Endodermal cell (in vitro differentiated cells): ENCODE measurements around the gene DOCK4. TPM values are rescaled to one million over a fixed set of nuclear protein-coding genes. Genes with fewer than 3 reads are reported as not detected.

Experiments used
- DNase-seq: peaks from one replicate; pipeline ENCODE4 v3.0.0-alpha.2; 2017
- H3K27ac ChIP-seq: 2 replicates; pipeline ENCODE4 v1.5.1; 2013; ENCODE audit warnings: mild to moderate bottlenecking, low read depth, low read length, moderate library complexity
- H3K27me3 ChIP-seq: 2 replicates; pipeline ENCODE4 v1.6.1; 2013; ENCODE audit warnings: mild to moderate bottlenecking, low read length, moderate library complexity; ENCODE audit not compliant: insufficient read depth, control insufficient read depth, poor library complexity, severe bottlenecking
- H3K36me3 ChIP-seq: 2 replicates; pipeline ENCODE4 v1.7.0; 2013; ENCODE audit warnings: mild to moderate bottlenecking, low read length, moderate library complexity; ENCODE audit not compliant: control insufficient read depth, insufficient read depth
- H3K4me1 ChIP-seq: one replicate; pipeline ENCODE4 v1.7.0; 2013; ENCODE audit warnings: low read length; ENCODE audit not compliant: control insufficient read depth, insufficient read depth
- H3K4me3 ChIP-seq: 2 replicates; pipeline ENCODE4 v1.5.1; 2013; ENCODE audit warnings: mild to moderate bottlenecking, low read length, moderate library complexity
- H3K9ac ChIP-seq: 2 replicates; pipeline ENCODE4 v1.6.1; 2013; ENCODE audit warnings: mild to moderate bottlenecking, low read length, moderate library complexity; ENCODE audit not compliant: poor library complexity, severe bottlenecking; ENCODE audit errors: extremely low read depth
- H3K9me3 ChIP-seq: 2 replicates; pipeline ENCODE4 v1.6.1; 2013; ENCODE audit warnings: mild to moderate bottlenecking, low read length, moderate library complexity; ENCODE audit not compliant: control insufficient read depth
- H3K27ac Mint-ChIP-seq: 2 replicates; pipeline ENCODE4 v1.8.0; 2020; ENCODE audit warnings: mixed read lengths
- H3K27me3 Mint-ChIP-seq: 2 replicates; pipeline ENCODE4 v1.8.0; 2021; ENCODE audit warnings: mild to moderate bottlenecking, mixed read lengths; ENCODE audit not compliant: insufficient read depth
- H3K36me3 Mint-ChIP-seq: 2 replicates; pipeline ENCODE4 v1.8.0; 2020; ENCODE audit warnings: low read depth, mixed read lengths
- H3K4me1 Mint-ChIP-seq: 2 replicates; pipeline ENCODE4 v1.8.0; 2020; ENCODE audit warnings: mixed read lengths
- H3K4me3 Mint-ChIP-seq: 2 replicates; pipeline ENCODE4 v1.8.0; 2020; ENCODE audit warnings: mild to moderate bottlenecking, moderate library complexity, mixed read lengths
- H3K9me3 Mint-ChIP-seq: 2 replicates; pipeline ENCODE4 v1.8.0; 2020; ENCODE audit warnings: mild to moderate bottlenecking, mixed read lengths
- CTCF ChIP-seq: fragments of 200-600 bp; sonication (generic); conservative IDR thresholded peaks from 2 replicates; pipeline ENCODE4 v1.5.0; 2021; ENCODE audit warnings: antibody characterized with exemption, mild to moderate bottlenecking
- WGBS, 2 experiments: methylation state at CpG; one replicate each; pipeline versions ENCODE4 v1.1.5 to v1.1.7; 2013; ENCODE audit warnings: missing lambda C conversion rate in 2 of 2, mixed read lengths in 1 of 2; ENCODE audit not compliant: insufficient coverage in 1 of 2, insufficient read length in 1 of 2; 5-methylcytosine and 5-hydroxymethylcytosine counted together
- long read RNA-seq, 4 experiments: library from polyadenylated mRNA in 2 of 4; library from RNA in 1 of 4; library from capped mRNA in 1 of 4; stranded (forward) in 3 of 4; unstranded in 1 of 4; transcript quantifications; one replicate each; pipeline ENCODE4 v2.0.0, GENCODE V29; 2020 to 2021; ENCODE audit warnings: inconsistent platforms in 1 of 4
- polyA plus RNA-seq, 2 experiments: library from polyadenylated mRNA; stranded (reverse); fragments of 50-300 nt; gene quantifications; one replicate each; pipeline ENCODE4 v1.2.3, GENCODE V29; 2013
- total RNA-seq, 2 donors: library from RNA; stranded (reverse); fragmentation: NEBNext Ultra II Directional in 1 of 2; extraction: Animal tissue kit (Norgen Biotek cat#: 25700) in 1 of 2; gene quantifications; 2 replicates in 1 of 2; 3 replicates in 1 of 2; pipeline ENCODE4 v1.2.1, GENCODE V29; 2021

The DOCK4 gene
- total RNA-seq = 10 to 100 TPM; 11.2 to 15.3 TPM
- 23.2 TPM for polyA plus RNA-seq (2013, experiment 1 of 2)
- 25.1 TPM for polyA plus RNA-seq (2013, experiment 2 of 2)
- long read RNA-seq, experiment 1, partial matches to known transcripts = 0 of 2 reads
- long read RNA-seq, experiment 1, other reads (novel, unspliced or antisense) = 2 of 2 reads
- long read RNA-seq, experiment 2, partial matches to known transcripts = 5 of 8 reads
- long read RNA-seq, experiment 2, other reads (novel, unspliced or antisense) = 3 of 8 reads
- long read RNA-seq, experiment 3, partial matches to known transcripts = 6 of 14 reads
- long read RNA-seq, experiment 3, other reads (novel, unspliced or antisense) = 8 of 14 reads
- long read RNA-seq, experiment 4, partial matches to known transcripts = 0 of 2 reads
- long read RNA-seq, experiment 4, other reads (novel, unspliced or antisense) = 2 of 2 reads

- 0 to 1% methylated on average over 22 to 67 of the region's 67 CpGs for WGBS, 2 experiments
- H3K9me3 Mint-ChIP-seq = peaks cover 2% of the 10 kb centered on the region
- H3K9me3 ChIP-seq = no peaks in the 10 kb centered on the region
- peaks cover 27% of the 10 kb centered on the region for H3K4me1 Mint-ChIP-seq
- peak within 1 kb of the TSS; percentile 98 for H3K4me3 ChIP-seq
- no peaks in the 10 kb centered on the region for H3K27me3 Mint-ChIP-seq
- no peaks in the 10 kb centered on the region for H3K4me1 ChIP-seq
- peak within 1 kb of the TSS; percentile 93 for H3K27ac ChIP-seq
- H3K27ac Mint-ChIP-seq = peak within 1 kb of the TSS; percentile 94
- no peaks in the 10 kb centered on the region for H3K36me3 ChIP-seq
- H3K9ac ChIP-seq = peak within 1 kb of the TSS; percentile 89
- H3K36me3 Mint-ChIP-seq = no peaks in the 10 kb centered on the region
- no peaks in the 10 kb centered on the region for H3K27me3 ChIP-seq
- TF ChIP-seq CTCF = no peak
- peak; percentile 100 for DNase-seq
- H3K4me3 Mint-ChIP-seq = peak within 1 kb of the TSS; percentile 93
Measured at GRCh38 chr7:112206238-112206990, at the start of gene DOCK4, which contains the start of gene ZNF277. DOCK4 (minus strand) TSS chr7:112206399; CDS start chr7:112206138, 261 bp downstream. ZNF277 (plus strand) TSS chr7:112206695; CDS start chr7:112206717, 22 bp downstream.

GRCh38 chr7:112255388-112255720 is 49.2 kb upstream of the DOCK4 start:
- Histone ChIP-seq H3K36me3 (no peaks in the 10 kb centered on the region), H3K9ac (no peak overlapping the region), H3K9me3 (no peaks in the 10 kb centered on the region), H3K4me3 (no peak overlapping the region), H3K27me3 (no peaks in the 10 kb centered on the region), H3K4me1 (peaks cover 14% of the 10 kb centered on the region), H3K27ac (no peak overlapping the region)
- no peak overlapping the region for H3K27ac Mint-ChIP-seq
- no peaks in the 10 kb centered on the region for H3K9me3 Mint-ChIP-seq
- no peak for DNase-seq
- H3K4me3 Mint-ChIP-seq = no peak overlapping the region
- TF ChIP-seq CTCF = no peak
- H3K27me3 Mint-ChIP-seq = no peaks in the 10 kb centered on the region
- H3K36me3 Mint-ChIP-seq = no peaks in the 10 kb centered on the region
- H3K4me1 Mint-ChIP-seq = peaks cover 47% of the 10 kb centered on the region

- H3K36me3 ChIP-seq = no peaks in the 10 kb centered on the region
- H3K27ac ChIP-seq = no peak overlapping the region
- Mint-ChIP-seq H3K9me3 (peaks cover 1% of the 10 kb centered on the region), H3K27ac (no peak overlapping the region), H3K36me3 (no peaks in the 10 kb centered on the region), H3K4me1 (peaks cover 48% of the 10 kb centered on the region), H3K4me3 (no peak overlapping the region), H3K27me3 (no peaks in the 10 kb centered on the region)
- H3K9ac ChIP-seq = no peak overlapping the region
- peaks cover 14% of the 10 kb centered on the region for H3K4me1 ChIP-seq
- no peaks in the 10 kb centered on the region for H3K27me3 ChIP-seq
- 88 to 90% methylated on average over 2 to 6 of the region's 6 CpGs for WGBS, 2 experiments
- no peak for TF ChIP-seq CTCF
- DNase-seq = no peak
- H3K4me3 ChIP-seq = no peak overlapping the region
- no peaks in the 10 kb centered on the region for H3K9me3 ChIP-seq
Measured at GRCh38 chr7:112254709-112255387, 48.6 kb upstream of the DOCK4 start.
